ENCODE measurements around the gene C11orf21. TPM values are rescaled to one million over a fixed set of nuclear protein-coding genes. Genes with fewer than 3 reads are reported as not detected.

Gene C11orf21
- total and polyA plus RNA-seq, 2 of the 8 experiments (the other 6 are each of a cell fraction or from before 2014, with no cell fraction given): not detected

DNA sequence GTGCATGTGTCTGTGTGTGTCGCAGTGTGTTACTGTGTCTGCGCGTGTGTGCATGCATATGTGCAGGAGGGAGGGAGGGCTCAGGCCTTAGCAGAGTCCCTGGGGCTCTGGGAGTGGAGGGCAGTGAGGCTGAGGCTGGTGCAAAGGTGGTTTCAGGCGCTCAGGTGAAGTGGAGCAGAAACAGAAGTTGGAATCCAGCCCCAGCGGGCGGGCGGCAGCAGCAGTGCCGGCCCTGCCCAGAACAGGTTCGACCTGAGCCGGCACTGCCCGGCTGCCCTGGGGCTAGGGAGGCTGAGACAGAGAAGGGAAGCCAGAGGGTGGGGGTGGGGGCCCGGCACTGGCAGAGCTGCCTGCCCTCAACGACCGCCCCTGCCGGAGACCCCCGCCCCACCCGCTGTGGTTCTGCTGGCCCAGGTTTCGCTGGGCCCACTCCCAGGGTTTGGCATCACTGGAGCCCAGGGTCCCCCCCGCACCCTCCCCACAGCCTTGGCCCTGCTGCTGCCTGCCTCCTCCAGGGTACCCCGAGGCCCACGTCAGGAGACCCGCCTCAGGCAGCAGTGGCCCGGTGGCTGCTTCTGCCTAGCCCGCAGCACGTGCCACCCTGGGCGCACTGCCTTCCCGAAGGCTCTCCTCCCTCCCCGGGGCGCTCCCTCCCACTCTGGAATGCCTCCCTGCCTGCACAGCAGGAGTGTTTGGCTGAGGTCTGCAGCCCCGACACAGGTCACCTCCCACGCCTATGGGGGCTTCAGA, 44.6 kb downstream of the C11orf21 start:
- no peak overlapping the region for H4K5ac ChIP-seq (ENCODE audit: insufficient read length, low read depth, low read length)
- no peaks in the 10 kb centered on the region for H3K79me2 ChIP-seq (ENCODE audit: control insufficient read depth in 1 of 2, insufficient read depth in 2 of 2, low read length in 2 of 2)
- H4K20me1 ChIP-seq (replicated peaks in 1 of 2; ENCODE audit: control insufficient read depth in 1 of 2, insufficient read depth in 2 of 2, low read length in 2 of 2): peaks cover 0 to under 1% of the 10 kb centered on the region in 2 experiments
- H3K27me3 ChIP-seq (replicated peaks in 1 of 4; ENCODE audit: control insufficient read depth in 3 of 4, extremely low read depth in 1 of 4, insufficient read depth in 3 of 4, low read length in 3 of 4): no peaks in the 10 kb centered on the region; a peak in 3 of 7 replicates
- H4K91ac ChIP-seq (replicated peaks; ENCODE audit: insufficient read length, low read length): no peak overlapping the region
- ChIA-PET CTCF (ENCODE audit: partially characterized antibody) (interaction anchor here (1.1 kb wide), 1 partner anchor 30 kb away, joined by 5 read pairs; no protein-coding TSS in a partner anchor), POLR2A (ENCODE audit: partially characterized antibody) (no interaction called here)
- no peak overlapping the region for H3K14ac ChIP-seq (ENCODE audit: insufficient read length)
- H3K23me2 ChIP-seq (ENCODE audit: low read depth, low read length): no peaks in the 10 kb centered on the region
- FAIRE-seq (no peak), DNase-seq (ENCODE audit: low read depth in 1 of 2, low spot score in 2 of 2) (no peak)
- 0 out of 2 replicates have a peak overlapping the region, but pooled peaks have one; percentile 16 for H2AK5ac ChIP-seq (ENCODE audit: low read depth, low read length)
- no peak for TF ChIP-seq POU5F1 (IDR thresholded peaks at IDR 0.05; ENCODE audit: low read depth, low read length)
- TF ChIP-seq CEBPB (IDR thresholded peaks at IDR 0.05; ENCODE audit: low read depth, low read length): no peak
- H2BK5ac ChIP-seq (ENCODE audit: low read depth, low read length): no peak overlapping the region
- H2BK20ac ChIP-seq (ENCODE audit: low read length): no peak overlapping the region
- H2BK12ac ChIP-seq (ENCODE audit: low read depth, low read length): peak overlapping the region; percentile 33; the same call in 1 of the 2 replicates
- H4K8ac ChIP-seq (ENCODE audit: extremely low read depth, insufficient read depth, low read length): no peak overlapping the region
- H3K23ac ChIP-seq (ENCODE audit: insufficient read length): no peak overlapping the region
- H3K56ac ChIP-seq (replicated peaks; ENCODE audit: insufficient read length, low read depth, low read length): no peak overlapping the region
- no peaks in the 10 kb centered on the region for H3K9me3 ChIP-seq (ENCODE audit: insufficient read depth in 2 of 2, low read depth in 1 of 2, low read length in 1 of 2)
- H3K79me1 ChIP-seq (ENCODE audit: low read depth, low read length): no peaks in the 10 kb centered on the region
- H3K4me2 ChIP-seq (ENCODE audit: insufficient read depth in 1 of 2, low read depth in 2 of 2, low read length in 2 of 2): no peak overlapping the region
- no peak overlapping the region for H2BK120ac ChIP-seq (replicated peaks; ENCODE audit: low read depth, low read length)
- no peak overlapping the region for H2BK15ac ChIP-seq (ENCODE audit: low read length)
- H3K4me3 ChIP-seq (ENCODE audit: extremely low read depth in 1 of 4, insufficient read depth in 2 of 4, low read depth in 3 of 4, low read length in 4 of 4): no peak overlapping the region
- no peak overlapping the region for H3K9ac ChIP-seq (replicated peaks in 1 of 4; ENCODE audit: extremely low read depth in 1 of 4, low read depth in 3 of 4, low read length in 3 of 4)
- H3K27ac ChIP-seq (ENCODE audit: low read depth, low read length): no peak overlapping the region
- H3K4me1 ChIP-seq (replicated peaks in 1 of 4; ENCODE audit: control insufficient read depth in 3 of 4, insufficient read depth in 4 of 4, low read length in 3 of 4): no peaks in the 10 kb centered on the region; a peak in 1 of 7 replicates
- no peak overlapping the region for H2AFZ ChIP-seq (ENCODE audit: low read length)
- no peak overlapping the region for H3K4ac ChIP-seq (replicated peaks; ENCODE audit: insufficient read length, low read depth, low read length)
- no peaks in the 10 kb centered on the region for H3K36me3 ChIP-seq (ENCODE audit: control insufficient read depth in 2 of 4, insufficient read depth in 4 of 4, low read length in 3 of 4)
- 87% methylated on average over 13 of the region's 31 CpGs; no CpG with 5 or more reads in 1 of the 2 experiments for WGBS, 2 experiments (ENCODE audit: extremely low coverage in 1 of 2, insufficient coverage in 1 of 2, insufficient read length in 1 of 2, insufficient replicate concordance in 2 of 2, low coverage in 1 of 2, low lambda C conversion rate in 2 of 2, missing lambda C conversion rate in 1 of 2)
- H3K18ac ChIP-seq (ENCODE audit: extremely low read depth, low read length): no peak overlapping the region

Measured in H1 (cell line).